NCI-H1417 treated with DMSO at 0.1 percent for 48 hours (cell line): ENCODE results near the gene FRS3.
A peak's percentile ranks its signal among the peaks of the same experiment; 100 is the strongest.
"Not testable (repeated sequence)": the region's sequence is repeated elsewhere in the genome, so short reads cannot be mapped to it uniquely, and the experiment has no call there.

Source experiments
- DNase-seq: peaks from one replicate; lab custom pipeline; 2025; lab: John Stamatoyannopoulos, UW

The FRS3 gene

GRCh38 chr6:41779788-41780550 lies at the start of gene FRS3:
TSS of gene FRS3 (minus strand) at chr6:41779900. CDS start at chr6:41776987, 2,913 bp downstream.
- DNase-seq: peak; percentile 34

GRCh38 chr6:41826343-41827022 lies 46.8 kb upstream of the FRS3 start:
- no peak for DNase-seq

- no peak for DNase-seq
These were observed 45.2 kb upstream of the FRS3 start for GRCh38 chr6:41824571-41825569.

- no peak for DNase-seq
These were observed 43.5 kb upstream of the FRS3 start for GRCh38 chr6:41823178-41823577.

GRCh38 chr6:41822021-41822420 lies 42.3 kb upstream of the FRS3 start:
- DNase-seq: no peak

GRCh38 chr6:41821266-41821665 lies 41.6 kb upstream of the FRS3 start:
- DNase-seq: no peak

GRCh38 chr6:41818271-41819054 lies 38.8 kb upstream of the FRS3 start:
- no peak for DNase-seq

GRCh38 chr6:41815587-41815986 lies 35.9 kb upstream of the FRS3 start:
- no peak for DNase-seq

GRCh38 chr6:41814629-41815028 lies 34.9 kb upstream of the FRS3 start:
- DNase-seq: no peak

GRCh38 chr6:41813956-41814355 lies 34.3 kb upstream of the FRS3 start:
- DNase-seq: no peak

- no peak for DNase-seq
These were observed 33.8 kb upstream of the FRS3 start for GRCh38 chr6:41813469-41813868.

- DNase-seq: not testable (repeated sequence)
These were observed 32.2 kb upstream of the FRS3 start for GRCh38 chr6:41811946-41812345.

- DNase-seq: no peak
These were observed 31.4 kb upstream of the FRS3 start for GRCh38 chr6:41811095-41811494.

- DNase-seq: no peak
These were observed 26.4 kb upstream of the FRS3 start for GRCh38 chr6:41805830-41806774.

- DNase-seq: no peak
These were observed 21.7 kb upstream of the FRS3 start for GRCh38 chr6:41801380-41801779.

- no peak for DNase-seq
These were observed 19.8 kb upstream of the FRS3 start for GRCh38 chr6:41799559-41799911.

- no peak for DNase-seq
These were observed 19.3 kb upstream of the FRS3 start for GRCh38 chr6:41798901-41799558.

- no peak for DNase-seq
These were observed 16.8 kb upstream of the FRS3 start for GRCh38 chr6:41796474-41796873.

GRCh38 chr6:41791984-41792383 lies 12.3 kb upstream of the FRS3 start:
- DNase-seq: no peak

GRCh38 chr6:41791305-41791704 lies 11.6 kb upstream of the FRS3 start:
- no peak for DNase-seq
